Activated CD4-positive, alpha-beta T cell treated with anti-CD3 and anti-CD28 coated beads, Interleukin-2, amount 50 U/mL, for 4 hours (primary cell): ENCODE results near the gene FBXL22.
A peak's percentile ranks its signal among the peaks of the same experiment; 100 is the strongest.
"Not testable (repeated sequence)": the region's sequence is repeated elsewhere in the genome, so short reads cannot be mapped to it uniquely, and the experiment has no call there.

Experiments used
- DNase-seq, 2 experiments: peaks; one replicate each; pipeline ENCODE4 v3.0.0-alpha.2; 2020

The FBXL22 gene

DNA sequence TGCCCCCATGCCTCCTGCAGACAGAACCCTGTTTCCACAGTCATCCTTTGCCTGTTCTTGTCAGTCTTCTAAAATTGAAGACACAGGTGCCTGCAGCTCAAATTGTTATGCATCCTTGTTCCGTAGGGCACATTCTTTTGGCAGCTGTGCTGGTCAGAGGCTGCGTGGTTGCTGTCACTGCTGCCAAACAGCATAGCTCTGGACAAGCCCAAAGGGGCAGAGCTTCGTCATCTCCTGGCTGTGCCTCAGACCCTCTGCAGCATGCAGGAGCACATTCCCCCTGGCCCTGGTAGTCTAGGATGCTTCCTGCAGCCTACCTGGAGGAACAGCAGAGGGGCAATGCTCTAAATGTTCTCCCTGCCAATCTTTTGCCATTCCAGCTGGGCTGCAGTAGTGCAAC is 2.1 kb upstream of the FBXL22 start:
- DNase-seq: no peak

- no peak for DNase-seq
Measured at GRCh38 chr15:63595688-63596087, 1.5 kb upstream of the FBXL22 start.

GRCh38 chr15:63596676-63597037 is 530 bp upstream of the FBXL22 start:
- no peak for DNase-seq

GRCh38 chr15:63597821-63598220 is 634 bp downstream of the FBXL22 start:
- DNase-seq: no peak

GRCh38 chr15:63598473-63599400 is 1.6 kb downstream of the FBXL22 start:
- no peak for DNase-seq

- peak; percentile 31 to 46 for DNase-seq
Measured at GRCh38 chr15:63599401-63600000, 2.3 kb downstream of the FBXL22 start.

DNA sequence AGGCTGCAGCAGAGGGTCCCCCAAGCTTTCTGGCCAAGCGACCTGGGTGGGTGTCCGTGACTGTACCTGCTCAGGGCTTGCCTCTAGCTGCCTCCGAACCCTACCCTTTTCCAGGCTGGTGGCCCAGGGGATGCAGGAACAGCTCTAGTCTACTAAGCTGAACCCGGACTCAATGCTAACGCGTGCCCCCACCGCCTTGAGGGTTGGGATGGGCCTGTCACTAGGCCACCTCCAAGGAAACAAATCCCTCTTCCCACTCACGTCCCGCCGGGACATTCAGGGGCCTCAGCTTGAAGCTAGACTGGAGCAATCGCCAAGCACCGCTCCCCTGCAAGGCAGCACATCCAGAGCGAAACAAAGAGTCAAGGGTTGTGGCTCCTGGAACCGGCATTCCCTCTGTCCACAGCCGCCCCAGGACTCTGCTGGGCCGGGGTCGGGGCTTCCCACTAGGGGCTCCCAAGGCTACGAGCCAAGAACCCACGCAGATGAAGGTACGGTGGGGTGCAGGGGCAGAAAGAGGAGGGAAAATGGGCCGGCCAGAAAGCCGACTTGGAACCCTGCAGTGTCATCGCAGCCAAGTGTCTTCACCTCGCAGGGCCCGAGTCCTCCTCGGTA is 2.9 kb downstream of the FBXL22 start:
- DNase-seq: no peak

GRCh38 chr15:63600616-63601025 is 3.4 kb downstream of the FBXL22 start:
- DNase-seq: peak; percentile 84 to 86

GRCh38 chr15:63601026-63601703 is 4.0 kb downstream of the FBXL22 start:
- peak in 1 of 2 experiments; percentile 38 for DNase-seq

- DNase-seq: no peak
Measured at GRCh38 chr15:63601704-63602185, 4.6 kb downstream of the FBXL22 start.

GRCh38 chr15:63602595-63602994 is 5.4 kb downstream of the FBXL22 start:
- no peak for DNase-seq

DNA sequence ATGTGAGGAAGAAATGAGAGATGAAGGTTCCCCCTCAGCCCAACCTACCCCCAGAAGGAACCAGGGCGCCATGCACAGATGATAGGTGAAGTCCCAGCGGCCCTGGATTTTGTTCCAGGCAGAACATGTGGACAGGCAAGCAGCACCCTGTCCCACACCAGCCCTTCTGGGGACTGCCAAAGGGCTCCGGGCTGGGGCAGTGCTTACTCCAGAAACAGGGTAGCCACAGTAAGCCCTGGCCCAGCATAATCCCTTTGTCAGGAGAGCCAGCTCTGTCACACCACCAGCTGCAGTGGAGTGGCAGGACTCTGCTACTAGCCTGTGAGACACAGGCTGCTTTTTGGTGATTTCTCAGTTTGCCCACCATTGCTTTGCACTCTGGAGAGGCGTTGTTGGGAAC is 6.3 kb downstream of the FBXL22 start:
- no peak for DNase-seq

DNA sequence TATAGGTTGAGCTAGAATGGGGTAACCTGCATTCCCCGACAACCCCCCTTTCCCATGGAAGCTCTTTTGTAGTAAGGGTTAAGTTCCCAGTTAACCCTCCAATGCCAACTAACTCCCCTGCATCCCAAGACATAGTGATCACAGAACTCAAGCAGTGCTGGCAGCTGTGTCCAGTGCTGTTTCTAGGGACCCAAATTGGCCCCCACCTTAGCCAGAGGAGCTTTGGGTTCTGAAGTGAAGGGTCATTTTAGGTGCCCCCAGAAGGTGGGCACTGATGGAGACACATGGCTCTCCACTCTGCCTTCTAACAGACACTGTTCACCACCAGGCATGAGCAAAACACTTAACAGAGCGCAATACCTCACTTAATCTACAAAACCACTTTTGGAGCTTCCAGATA is 7.1 kb downstream of the FBXL22 start:
- DNase-seq: no peak

GRCh38 chr15:63605036-63605435 is 7.8 kb downstream of the FBXL22 start:
- DNase-seq: no peak

GRCh38 chr15:63605816-63606215 is 8.6 kb downstream of the FBXL22 start:
- peak; percentile 47 for DNase-seq

GRCh38 chr15:63606308-63606707 is 9.1 kb downstream of the FBXL22 start:
- DNase-seq: no peak

GRCh38 chr15:63608989-63609388 is 11.8 kb downstream of the FBXL22 start:
- no peak for DNase-seq

DNA sequence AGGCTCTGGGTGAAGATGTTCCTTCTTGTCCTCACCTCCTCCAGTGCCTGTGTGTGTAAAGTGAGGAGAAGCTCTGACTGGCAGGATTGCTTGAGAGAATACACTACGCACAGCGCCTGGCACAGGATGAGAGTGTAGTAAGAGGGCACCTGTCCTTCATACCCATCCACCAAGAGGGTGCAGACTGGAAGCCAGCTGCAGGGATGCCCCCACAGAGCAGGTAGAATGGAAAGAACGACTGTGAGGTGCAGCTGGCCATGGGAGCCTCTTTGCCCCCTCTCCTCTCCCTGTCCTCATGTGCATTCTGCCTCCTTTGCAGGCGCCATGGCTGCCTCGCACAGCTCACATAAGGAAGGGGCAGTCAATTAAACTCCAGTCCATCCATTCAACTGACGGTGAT is 12.3 kb downstream of the FBXL22 start:
- DNase-seq: no peak

DNA sequence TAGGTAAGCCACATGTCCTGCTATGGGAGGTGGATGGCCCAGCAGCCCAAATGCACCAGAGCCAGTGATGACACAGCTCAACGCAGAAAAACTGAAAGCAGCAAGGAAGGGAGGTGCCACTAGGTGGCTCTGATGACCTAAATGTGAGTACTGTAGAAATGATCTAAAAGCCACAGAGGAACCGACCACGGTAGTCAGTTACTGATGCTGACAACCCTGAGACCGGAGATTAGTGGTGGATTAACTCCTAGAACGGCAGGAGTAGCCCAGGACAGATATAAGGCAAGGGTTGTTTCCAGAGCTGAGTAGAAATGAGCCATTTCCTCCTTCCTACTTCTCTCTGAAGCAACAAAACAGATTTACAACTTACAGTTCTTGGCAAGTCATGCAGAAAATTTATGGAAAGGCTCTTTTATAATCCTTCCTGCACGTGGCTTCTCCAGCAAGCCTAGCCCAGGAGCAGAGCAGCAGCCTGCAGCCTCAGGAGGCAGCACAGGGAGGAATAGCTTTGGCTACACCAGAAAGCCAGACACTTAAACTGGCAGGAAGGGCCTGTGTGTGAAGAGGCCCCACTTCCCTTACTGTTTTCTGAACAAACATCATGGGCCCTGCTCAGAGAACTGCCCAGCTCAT is 13.1 kb downstream of the FBXL22 start:
- peak; percentile 65 to 71 for DNase-seq

GRCh38 chr15:63611177-63611576 is 14.0 kb downstream of the FBXL22 start:
- no peak for DNase-seq

DNA sequence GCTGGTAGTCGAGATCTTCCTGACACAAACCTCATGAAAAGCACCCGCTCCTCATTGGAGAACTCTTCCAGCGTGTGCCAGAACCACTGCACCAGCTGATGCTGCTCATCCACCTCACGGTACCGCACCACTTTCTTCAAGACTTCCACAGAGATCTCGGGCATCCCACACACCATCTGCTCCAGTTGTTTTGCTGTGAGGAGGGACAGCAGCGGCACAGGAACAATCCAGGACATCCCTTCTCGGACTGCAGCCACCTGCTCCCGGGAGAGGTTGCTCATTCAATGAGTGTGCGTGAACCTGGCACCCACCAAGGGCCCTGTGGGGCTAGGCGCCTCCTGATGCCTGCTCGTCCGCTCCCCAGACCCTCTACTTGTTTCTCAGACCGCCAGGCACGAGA is 15.1 kb downstream of the FBXL22 start:
- no peak for DNase-seq

DNA sequence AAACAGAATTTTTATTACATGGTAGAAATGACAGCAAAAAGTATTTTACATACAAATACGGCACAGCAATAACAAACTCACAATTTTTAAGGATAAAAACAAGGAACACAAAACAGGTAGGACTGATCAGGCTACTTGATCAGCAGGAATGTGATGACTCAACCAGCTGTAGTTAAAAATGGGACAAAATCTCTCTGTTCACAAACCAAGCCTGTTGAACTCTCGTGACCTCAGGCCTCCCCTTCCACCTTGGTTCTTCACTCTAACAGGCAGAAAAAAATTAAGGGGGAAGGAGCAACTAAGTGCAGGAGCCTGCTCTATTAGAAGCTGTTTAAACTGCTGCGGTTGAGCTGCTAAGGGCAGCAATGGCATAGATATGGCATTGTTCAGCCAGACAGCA is 18.7 kb downstream of the FBXL22 start:
- no peak for DNase-seq

DNA sequence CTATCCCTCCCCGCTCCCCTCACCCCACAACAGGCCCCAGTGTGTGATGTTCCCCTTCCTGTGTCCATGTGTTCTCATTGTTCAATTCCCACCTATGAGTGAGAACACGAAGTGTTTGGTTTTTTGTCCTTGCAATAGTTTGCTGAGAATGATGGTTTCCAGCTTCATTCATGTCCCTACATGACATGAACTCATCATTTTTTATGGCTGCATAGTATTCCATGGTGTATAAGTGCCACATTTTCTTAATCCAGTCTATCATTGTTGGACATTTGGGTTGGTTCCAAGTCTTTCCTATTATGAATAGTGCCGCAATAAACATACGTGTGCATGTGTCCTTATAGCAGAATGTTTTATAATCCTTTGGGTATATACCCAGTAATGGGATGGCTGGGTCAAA is 20.0 kb downstream of the FBXL22 start:
- not testable (repeated sequence) for DNase-seq
